ACHN (cell line): ENCODE measurements around the gene PCCA.
"Not testable (repeated sequence)": the region's sequence is repeated elsewhere in the genome, so short reads cannot be mapped to it uniquely, and the experiment has no call there.

Experiments
- DNase-seq: peaks from one replicate; pipeline ENCODE4 v3.0.0-alpha.2; 2015
- in situ Hi-C: cut with HindIII; loops from 2 replicates; pipeline ENCODE4 v1.10.0; 2017; ENCODE audit warnings: low sequenced_read_pairs, low pct_ligation_motif_present, low pct_unique_long_range_greater_than_20kb

The PCCA gene

DNA sequence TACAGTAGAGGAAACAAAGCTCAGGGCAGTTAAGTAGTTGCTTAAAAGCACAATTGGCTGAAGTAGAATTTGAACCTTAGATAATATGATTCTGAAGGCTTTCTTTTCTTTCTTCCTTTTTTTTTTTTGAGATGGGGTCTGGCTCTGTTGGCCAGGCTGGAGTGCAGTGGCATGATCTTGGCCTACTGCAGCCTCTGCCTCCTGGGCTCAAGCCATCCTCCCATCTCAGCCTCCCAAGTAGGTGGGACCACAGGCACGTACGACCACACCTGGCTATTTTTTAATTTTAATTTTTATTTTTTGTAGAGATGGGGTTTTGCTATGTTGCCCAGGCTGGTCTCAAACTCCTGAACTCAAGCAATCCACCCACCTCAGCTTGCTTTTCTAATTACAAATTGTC is 3.4 kb downstream of the PCCA start:
- DNase-seq, in situ Hi-C loops: not testable (repeated sequence)

DNA sequence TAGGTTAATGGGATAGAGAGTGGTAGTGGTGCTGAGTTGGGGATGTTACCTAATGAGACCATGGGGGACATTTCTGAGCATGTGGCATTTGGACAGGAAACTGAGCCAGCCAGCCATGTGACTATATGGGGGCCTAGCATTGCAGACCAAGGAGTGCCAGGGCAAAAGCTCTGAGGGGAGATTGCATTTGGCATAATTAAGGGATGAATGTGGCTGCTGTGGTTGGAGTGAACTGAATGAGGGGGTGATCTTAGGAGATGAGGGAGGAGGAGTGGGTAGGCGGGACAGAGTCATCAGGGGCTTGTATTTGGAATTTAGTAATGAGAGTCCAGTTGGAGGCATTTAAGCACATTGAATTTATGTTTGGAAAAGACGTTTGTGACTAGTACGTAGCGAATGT is 6.6 kb downstream of the PCCA start:
- in situ Hi-C loops = no loop called here
- DNase-seq = no peak

DNA sequence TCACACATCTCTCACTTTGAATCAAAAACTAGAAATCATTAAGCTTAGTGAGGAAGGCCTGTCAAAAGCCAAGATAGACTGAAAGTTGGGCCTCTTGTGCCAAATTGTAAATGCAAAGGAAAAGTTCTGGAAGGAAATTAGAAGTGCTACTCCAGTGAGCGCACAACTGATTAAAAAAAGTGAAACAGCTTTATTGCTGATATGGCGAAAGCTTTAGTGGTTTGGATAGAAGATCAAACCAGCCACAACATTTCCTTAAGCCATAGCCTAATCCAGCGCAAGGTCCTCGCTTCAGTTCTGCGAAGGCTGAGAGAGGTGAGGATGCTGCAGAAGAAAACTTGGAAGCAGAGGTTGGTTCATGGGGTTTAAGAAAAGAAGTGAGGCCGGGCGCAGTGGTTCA is 7.6 kb downstream of the PCCA start:
- in situ Hi-C loops = no loop called here
- DNase-seq = no peak

DNA sequence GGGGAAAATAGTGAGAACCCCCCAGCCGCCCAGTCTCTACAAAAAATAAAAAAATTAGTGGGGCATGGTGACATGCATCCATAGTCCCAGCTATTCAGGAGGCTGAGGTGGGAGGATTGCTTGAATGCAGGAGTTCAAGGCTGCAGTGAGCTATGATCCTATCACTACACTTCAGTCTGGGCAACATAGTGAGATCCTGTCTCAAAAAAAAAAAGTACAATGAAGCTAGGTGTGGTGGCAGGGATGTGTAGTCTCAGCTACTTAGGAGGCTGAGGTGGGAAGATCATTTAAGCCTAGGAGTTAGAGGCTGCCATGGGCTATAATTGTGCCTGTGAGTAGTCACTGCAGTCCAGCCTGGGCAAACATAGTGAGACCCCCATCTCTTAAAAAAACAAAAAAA is 8.9 kb downstream of the PCCA start:
- in situ Hi-C loops = no loop called here
- DNase-seq = no peak

DNA sequence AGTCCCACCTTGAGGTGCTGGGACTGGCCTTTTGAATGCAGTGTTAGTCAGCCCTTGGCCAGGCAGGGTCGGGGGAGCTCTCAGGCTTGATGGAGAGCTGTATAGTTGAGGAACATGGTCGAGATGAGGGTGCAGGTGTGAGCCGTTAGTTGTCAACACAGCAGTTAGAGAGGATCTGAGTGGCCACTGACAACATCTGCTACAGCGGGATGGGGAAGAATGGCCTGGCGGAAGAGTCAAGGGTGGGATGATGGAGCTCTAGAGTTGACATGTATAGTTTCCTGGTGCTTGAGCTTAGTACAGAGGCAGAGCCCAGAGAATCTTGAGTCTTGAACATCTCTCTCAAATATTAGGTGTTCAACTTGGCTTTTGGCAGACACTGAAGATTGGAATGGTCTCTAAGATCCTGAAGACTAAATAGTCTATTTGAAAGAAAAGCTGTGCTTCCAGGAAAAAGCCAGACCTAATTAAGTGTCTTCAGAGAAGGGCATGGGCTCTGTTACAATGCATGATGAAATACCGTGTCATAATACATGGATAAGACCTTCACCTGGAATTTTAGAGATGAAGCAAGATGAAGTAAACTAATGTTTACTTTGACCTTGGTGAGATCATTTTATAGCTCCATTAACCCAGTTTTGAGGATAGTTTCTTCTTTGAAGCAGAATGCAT is 9.7 kb downstream of the PCCA start:
- in situ Hi-C loops = no loop called here
- peak; percentile 8 for DNase-seq

DNA sequence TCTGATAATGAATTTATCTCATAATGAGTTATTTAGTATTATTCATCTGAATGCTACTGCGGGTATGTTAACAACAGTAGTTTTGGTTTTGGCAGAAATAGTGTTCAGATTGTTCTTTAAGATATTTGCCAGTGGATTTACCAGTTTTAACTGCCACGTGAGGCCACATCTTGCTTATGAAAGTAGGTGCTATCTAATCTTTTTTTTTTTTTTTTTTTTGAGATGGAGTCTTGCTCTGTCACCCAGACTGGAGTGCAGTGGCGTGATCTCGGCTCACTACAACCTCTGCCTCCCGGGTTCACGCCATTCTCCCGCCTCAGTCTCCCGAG is 10.2 kb downstream of the PCCA start:
- DNase-seq, in situ Hi-C loops: not testable (repeated sequence)

DNA sequence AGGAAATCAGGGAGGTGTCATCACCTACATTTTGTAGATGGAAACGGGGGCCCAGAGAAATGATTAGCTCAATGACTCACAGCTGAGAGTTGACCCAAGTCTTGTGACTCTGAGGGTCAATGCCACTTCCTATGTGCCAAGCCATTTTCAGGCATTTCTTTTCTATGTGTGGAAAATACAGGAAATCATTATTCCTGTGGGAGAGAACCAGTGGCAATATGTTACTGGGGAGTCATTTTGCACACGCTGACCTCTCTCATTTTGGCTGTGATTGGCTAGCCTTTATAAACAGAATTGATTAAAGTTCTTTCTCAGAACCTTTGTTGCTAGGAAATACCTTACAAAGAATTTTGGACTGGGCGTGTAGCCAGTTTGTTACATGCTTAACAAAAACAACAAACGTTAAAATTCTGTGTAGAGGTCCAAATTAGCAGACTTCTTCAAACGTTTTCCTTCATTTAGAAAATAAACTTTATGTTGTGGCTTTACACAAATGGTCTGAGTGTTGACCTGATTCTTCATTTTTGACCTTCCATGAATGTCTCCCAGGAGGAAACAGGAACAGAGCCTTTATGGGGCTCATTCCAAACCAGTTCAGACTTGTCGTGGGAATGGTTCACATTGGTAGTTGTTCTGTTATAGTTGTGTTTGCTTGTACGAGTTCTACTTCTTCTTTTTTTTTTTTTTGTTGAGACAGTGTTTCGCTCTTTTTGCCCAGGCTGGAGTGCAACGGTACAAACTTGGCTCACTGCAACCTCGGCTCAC is 11.4 kb downstream of the PCCA start:
- DNase-seq = peak; percentile 93
- in situ Hi-C loops = no loop called here

DNA sequence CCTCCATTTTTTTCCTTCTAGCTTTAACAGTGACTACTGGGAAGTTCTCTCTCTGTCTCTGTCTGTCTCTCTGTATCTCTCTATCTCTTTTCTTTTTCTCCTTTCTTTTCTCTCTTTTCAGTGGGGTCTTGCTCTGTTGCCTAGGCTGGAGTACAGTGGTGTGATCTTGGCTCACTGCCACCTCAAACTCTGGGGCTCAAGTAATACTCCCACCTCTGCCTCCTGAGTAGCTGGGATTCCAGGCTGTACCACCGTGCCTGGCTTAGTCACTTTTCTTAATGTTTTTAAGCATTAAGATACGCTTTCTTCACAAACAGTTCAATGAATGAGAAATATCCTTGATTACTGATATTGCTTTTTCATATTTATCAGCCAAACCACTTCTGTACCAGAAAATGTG is 13.1 kb downstream of the PCCA start:
- in situ Hi-C loops = no loop called here
- no peak for DNase-seq

DNA sequence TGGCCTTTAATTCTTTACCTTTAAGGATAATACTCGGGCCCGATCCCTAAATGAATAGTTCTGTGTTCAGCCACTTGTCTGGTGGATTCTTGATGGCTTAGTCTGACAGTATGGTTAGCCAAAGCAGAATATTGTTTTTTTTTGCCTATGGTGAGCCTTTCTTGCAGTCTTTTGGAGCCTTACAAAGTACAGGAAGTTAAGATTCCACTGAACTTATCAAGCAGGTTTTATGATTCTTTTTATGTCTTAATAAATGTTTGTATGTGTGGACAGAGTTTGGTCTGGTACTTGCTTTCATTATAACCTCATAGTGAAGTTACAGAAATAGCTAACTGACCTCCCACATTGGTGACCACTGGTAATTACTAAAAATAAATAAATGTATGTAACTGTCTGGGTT is 17.1 kb downstream of the PCCA start:
- no peak for DNase-seq
- in situ Hi-C loops = no loop called here

DNA sequence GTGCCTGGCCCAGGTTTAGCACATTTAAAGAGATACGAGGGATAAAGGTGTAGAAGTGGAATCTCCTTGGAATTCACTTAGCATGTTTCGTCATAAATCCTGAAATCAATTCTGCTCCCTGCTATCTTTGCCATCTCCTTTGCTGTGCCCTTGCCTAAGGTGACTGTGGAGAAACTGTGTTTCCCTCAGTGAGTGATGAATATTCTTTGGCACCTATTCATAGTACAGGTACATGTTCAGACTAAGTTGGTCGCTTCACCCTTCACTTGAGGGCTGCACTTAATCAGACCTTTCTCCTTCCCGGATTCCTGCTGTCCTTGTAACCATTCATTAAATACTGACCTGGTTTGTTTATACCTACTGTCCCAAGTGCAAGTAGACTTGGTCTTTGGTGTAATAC is 17.8 kb downstream of the PCCA start:
- no peak for DNase-seq
- in situ Hi-C loops = no loop called here

DNA sequence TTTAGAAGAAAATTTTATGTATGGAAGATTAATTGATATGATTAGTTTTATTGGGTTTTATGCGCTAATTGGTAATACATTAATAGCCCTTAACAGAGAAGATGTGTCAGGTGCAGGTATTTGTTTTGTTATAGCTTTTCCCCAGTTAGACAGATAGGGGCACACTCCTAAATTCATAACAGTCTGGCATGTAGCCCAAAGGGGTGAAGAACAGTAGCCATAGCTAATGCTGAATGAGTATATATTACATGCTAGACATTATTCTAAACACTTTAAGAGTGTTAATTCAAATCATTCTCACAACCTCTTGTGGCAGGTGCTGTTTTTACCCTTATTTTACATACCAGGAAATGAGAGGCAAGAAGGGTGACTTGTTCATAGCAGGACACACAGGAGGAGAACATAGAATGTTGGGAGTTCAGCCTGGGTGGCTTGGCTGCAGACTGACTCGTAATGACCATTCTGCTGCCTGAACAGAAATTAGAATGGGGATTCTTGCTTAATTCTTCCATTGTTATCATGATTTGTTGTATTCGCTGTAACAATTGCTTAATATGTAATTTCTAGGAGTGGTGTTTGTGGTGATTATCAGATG is 20.1 kb downstream of the PCCA start:
- in situ Hi-C loops = no loop called here
- peak; percentile 13 for DNase-seq

DNA sequence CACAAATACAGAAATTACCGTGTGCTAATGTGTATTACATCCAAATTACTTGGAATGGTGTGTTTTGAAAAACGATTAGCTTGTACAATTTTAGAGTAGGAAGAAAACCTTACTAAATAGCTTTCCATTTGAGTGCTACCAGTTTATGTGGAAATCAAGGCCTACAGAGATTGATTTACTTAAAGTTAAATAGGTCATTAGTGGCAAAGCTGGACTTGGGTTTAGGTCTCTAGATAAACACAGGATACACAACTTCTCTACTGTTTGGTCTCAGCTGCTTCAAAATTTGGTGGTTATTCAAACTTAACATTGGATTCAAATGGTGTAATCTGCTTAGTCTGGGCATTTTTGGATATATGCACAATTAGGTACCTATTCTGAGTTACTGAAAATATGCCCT is 21.4 kb downstream of the PCCA start:
- DNase-seq = no peak
- in situ Hi-C loops = no loop called here

DNA sequence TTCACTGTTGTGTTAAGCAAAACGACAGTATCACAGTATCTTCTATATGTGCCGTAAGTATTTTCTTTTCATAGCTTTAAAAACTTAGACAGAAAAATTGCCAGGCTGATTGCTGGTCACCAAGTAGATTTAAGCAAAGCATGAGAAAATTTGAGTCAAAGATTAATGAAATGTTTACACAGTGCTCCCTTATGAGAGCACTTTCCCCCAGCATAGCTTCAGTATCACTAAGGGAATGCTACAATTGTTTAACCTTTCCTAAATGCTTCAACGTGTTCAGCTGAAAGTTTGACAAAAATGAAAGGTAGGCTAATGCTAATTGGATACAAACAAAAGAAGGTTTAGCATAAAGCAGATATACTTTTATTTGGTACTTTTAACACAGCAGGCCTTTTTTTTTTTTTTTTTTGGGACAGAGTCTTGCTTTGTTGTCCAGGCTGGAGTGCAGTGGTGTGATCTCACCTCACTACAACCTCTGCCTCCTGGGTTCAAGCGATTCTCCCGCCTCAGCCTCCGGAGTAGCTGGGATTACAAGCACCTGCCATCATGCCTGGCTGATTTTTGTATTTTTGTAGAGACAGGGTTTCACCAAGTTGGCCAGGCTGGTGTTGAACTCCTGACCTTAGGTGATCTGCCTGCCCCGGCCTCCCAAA is 23.4 kb downstream of the PCCA start:
- in situ Hi-C loops = no loop called here
- peak; percentile 12 for DNase-seq

DNA sequence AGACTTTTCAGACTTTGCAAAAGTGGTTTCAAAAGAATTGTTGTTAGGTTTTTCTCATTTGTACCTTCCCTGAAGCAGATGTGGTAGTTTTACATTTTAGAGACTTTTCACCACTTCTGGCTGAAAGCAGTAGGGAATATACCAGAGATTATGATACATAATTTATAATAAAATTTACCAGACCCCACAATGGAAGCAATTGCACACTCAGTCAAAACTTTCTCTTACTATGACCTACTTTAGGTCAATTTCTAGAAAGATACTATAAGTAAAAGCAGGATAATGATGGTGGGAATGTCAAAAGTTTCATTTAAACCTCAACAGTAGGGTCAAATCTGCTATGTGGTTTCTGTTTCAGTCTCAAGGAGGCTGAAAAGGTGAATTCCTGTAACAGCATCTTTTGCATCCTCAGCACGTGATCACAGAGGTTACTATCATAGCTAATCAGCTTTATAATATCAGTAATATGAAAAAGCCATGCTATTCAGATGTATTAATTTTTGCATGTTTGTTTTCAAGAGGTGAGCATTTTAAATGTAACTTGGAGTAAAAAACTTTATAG is 26.9 kb downstream of the PCCA start:
- no peak for DNase-seq
- in situ Hi-C loops = no loop called here

DNA sequence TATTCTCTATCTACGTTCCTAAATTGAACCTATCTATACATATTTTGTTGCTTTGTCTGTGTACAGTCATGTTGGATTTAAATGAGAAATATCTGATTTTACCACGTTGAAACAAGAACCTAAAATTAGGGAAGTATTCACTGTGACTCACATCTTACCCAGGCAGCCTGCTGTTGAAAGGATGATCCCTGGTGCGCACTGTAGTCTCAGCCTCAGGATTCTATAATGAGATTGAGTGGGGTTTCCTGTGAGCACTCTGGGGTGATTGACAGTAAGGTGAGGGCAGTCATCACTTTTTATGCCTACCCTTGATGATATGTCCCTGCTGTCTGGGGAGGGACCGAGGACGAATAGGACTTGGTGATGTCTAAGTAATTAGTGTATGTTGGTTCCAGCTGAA is 35.4 kb downstream of the PCCA start:
- DNase-seq = no peak
- in situ Hi-C loops = no loop called here

DNA sequence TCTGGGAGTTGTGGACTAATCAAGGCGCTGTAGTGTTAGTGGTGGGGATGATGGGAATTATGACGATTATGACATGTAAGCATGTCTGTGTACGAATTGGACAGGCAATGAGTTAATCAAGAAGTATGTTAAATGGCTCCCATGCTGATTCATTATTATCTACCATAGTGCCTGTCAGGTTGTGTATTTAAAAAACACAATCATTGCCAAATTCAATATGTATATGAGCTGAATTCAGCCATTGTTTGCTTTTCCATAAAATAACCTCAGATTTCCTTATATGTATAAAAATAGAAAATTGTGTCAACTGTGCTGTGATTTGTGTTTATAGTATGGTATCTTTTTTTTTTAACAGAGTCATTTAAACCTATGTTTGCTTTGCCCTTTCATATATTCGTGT is 37.1 kb downstream of the PCCA start:
- DNase-seq = no peak
- in situ Hi-C loops = no loop called here

DNA sequence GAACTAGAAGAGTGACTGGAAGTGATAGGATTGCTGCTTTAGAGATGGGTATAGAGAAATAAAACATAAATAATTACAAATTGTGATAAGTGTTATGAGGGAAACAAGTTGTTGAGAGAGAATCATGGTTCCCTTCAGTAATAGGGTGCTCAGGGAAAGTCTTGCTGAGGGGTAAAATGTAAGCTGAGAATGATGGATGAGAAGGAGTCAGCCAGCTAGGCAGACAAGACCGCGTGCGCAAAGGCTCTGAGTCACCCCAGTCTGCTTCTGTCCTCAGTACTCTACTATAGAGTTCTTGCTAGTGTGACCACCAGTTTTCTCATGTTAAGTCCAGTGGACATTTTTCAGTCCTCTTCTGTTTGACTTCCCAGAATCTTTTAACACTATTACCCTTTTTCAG is 39.5 kb downstream of the PCCA start:
- peak; percentile 5 for DNase-seq
- in situ Hi-C loops = no loop called here

DNA sequence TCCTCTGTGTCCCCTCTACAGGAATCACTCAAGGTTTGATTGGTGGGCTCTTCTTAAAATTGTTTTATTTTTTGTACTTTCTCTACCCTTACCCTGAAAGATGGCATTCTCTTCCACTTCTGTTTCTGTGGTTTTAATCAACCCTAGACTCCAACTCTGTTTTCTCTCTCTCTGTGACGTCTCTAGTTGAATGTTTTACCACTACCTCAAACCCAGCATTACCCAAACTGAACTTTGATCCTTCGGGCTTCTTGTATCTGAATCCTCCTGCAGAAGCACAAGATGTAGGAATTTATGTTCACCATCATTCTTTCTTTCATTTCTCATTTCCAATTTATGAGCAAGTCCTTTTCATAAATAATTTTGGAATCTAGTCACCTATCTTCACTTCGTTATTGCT is 39.9 kb downstream of the PCCA start:
- DNase-seq = no peak
- in situ Hi-C loops = no loop called here

DNA sequence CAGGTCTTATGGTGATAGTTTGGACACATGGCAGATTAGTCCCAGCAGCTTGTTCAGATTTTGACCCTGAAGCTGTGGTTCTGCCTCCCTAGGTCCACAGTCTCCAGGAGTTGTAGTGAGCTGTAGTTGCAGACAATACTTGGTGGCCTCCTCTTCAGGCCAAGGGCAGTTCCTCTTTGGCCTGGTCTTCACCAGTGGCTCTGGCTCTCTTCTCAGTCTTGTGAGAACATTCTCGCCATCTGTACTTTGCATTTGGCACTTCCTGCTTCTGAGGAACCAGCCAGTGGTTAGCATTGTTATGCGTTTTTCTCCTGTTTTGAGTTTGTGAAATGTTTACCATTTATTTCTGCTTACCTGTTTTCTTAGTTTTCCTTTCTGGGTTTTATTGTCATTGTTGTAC is 40.7 kb downstream of the PCCA start:
- no peak for DNase-seq
- in situ Hi-C loops = no loop called here
